Measurements from ENCODE around the gene DTD2.

DNA sequence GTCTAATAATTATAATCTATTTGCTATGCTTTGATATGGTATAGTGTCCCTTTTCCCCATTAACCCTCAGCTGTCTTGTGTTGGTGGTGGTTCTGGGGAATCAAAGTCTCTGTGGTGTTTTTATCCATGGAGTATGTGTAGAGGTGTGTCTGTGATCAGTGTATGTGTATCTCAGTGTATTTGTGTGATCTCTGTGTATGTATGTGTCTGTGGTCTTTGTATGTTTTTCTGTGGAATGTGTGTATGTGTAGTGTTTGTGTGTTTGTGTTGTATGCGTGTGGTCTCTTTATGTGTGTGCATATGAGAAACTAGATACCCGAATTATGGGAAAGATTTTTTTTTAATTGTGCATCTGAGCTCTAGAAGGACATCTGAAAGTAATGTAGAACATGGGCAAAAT lies 29.5 kb upstream of the DTD2 start:
- TF ChIP-seq, protein P1, sequence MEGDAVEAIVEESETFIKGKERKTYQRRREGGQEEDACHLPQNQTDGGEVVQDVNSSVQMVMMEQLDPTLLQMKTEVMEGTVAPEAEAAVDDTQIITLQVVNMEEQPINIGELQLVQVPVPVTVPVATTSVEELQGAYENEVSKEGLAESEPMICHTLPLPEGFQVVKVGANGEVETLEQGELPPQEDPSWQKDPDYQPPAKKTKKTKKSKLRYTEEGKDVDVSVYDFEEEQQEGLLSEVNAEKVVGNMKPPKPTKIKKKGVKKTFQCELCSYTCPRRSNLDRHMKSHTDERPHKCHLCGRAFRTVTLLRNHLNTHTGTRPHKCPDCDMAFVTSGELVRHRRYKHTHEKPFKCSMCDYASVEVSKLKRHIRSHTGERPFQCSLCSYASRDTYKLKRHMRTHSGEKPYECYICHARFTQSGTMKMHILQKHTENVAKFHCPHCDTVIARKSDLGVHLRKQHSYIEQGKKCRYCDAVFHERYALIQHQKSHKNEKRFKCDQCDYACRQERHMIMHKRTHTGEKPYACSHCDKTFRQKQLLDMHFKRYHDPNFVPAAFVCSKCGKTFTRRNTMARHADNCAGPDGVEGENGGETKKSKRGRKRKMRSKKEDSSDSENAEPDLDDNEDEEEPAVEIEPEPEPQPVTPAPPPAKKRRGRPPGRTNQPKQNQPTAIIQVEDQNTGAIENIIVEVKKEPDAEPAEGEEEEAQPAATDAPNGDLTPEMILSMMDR (conservative IDR thresholded peaks at IDR 0.05; ENCODE audit: low read depth, low read length), result no peak
- no peak for TF ChIP-seq EZH2 (IDR thresholded peaks at IDR 0.05; ENCODE audit: borderline replicate concordance, low read depth, low read length, poor library complexity, severe bottlenecking)

All from A673 (cell line).